SU-DHL-6 (cell line): ENCODE data around the gene PPP4R1.

ENCODE experiments used
- H2AFZ ChIP-seq: fragments of 200-600 bp; sonication (generic); 2 replicates; pipeline ENCODE4 v1.6.1; 2014; ENCODE audit warnings: low read depth, mild to moderate bottlenecking, moderate library complexity, mixed read lengths, antibody characterized with exemption, low read length; ENCODE audit not compliant: severe bottlenecking
- H3F3A ChIP-seq: fragments of 200-600 bp; shearing (Covaris generic); 2 replicates; pipeline ENCODE4 v1.6.0; 2016; ENCODE audit warnings: antibody characterized with exemption, mild to moderate bottlenecking; ENCODE audit not compliant: insufficient read depth
- H3K27ac ChIP-seq: fragments of 200-600 bp; sonication (generic); 2 replicates; pipeline ENCODE4 v1.5.1; 2016; ENCODE audit warnings: low read depth, mild to moderate bottlenecking, low read length, moderate library complexity, mixed read lengths
- H3K27me3 ChIP-seq: fragments of 200-600 bp; sonication (generic), shearing (Covaris generic); 2 replicates; pipeline ENCODE4 v1.6.0; 2014; ENCODE audit warnings: mild to moderate bottlenecking, low read length
- H3K36me3 ChIP-seq: fragments of 200-600 bp; sonication (generic); 2 replicates; pipeline ENCODE4 v1.6.1; 2014; ENCODE audit warnings: mild to moderate bottlenecking, low read length, mixed read lengths
- H3K4me2 ChIP-seq: fragments of 300-600, 200-600 bp; shearing (Covaris generic), sonication (generic); 2 replicates; pipeline ENCODE4 v1.6.0; 2014; ENCODE audit warnings: low read length, low read depth, mild to moderate bottlenecking; ENCODE audit not compliant: poor library complexity, severe bottlenecking
- H3K4me3 ChIP-seq: fragments of 200-600 bp; sonication (generic); 2 replicates; pipeline ENCODE4 v1.5.1; 2014; ENCODE audit warnings: antibody characterized with exemption, low read length, mild to moderate bottlenecking, mixed read lengths; ENCODE audit not compliant: insufficient read depth, poor library complexity, severe bottlenecking
- H3K79me2 ChIP-seq: fragments of 200-600 bp; sonication (generic); 2 replicates; pipeline ENCODE4 v1.6.1; 2014; ENCODE audit warnings: mild to moderate bottlenecking, low read length, moderate library complexity; ENCODE audit not compliant: insufficient read depth
- H3K9ac ChIP-seq: fragments of 200-600 bp; sonication (generic); 2 replicates; pipeline ENCODE4 v1.7.0; 2014; ENCODE audit warnings: mild to moderate bottlenecking, low read length
- H3K9me2 ChIP-seq: fragments of 200-600 bp; sonication (generic); replicated peaks from 2 replicates; pipeline ENCODE4 v1.6.1; 2014; ENCODE audit warnings: low read length; ENCODE audit not compliant: insufficient read depth
- H3K9me3 ChIP-seq: fragments of 200-600 bp; sonication (generic); 2 replicates; pipeline ENCODE4 v1.6.1; 2014; ENCODE audit warnings: low read length, mixed read lengths; ENCODE audit not compliant: insufficient read depth
- H4K20me1 ChIP-seq: fragments of 200-600 bp; sonication (generic); 2 replicates; pipeline ENCODE4 v1.6.1; 2014; ENCODE audit warnings: low read depth, mild to moderate bottlenecking, antibody characterized with exemption, low read length, moderate library complexity, mixed read lengths
- CTCF ChIP-seq: fragments of 200-600 bp; sonication (generic); IDR thresholded peaks from one replicate; pipeline ENCODE4 v1.5.1; 2017; ENCODE audit warnings: antibody characterized with exemption, mild to moderate bottlenecking, low read length, moderate library complexity; ENCODE audit not compliant: insufficient read depth, poor library complexity, severe bottlenecking
- EZH2phosphoT487 ChIP-seq: fragments of 200-600 bp; sonication (generic), shearing (Covaris generic); conservative IDR thresholded peaks from 2 replicates; pipeline ENCODE4 v1.6.1; 2018; ENCODE audit warnings: mild to moderate bottlenecking, antibody characterized with exemption, low read length, moderate library complexity, mixed read lengths

Gene PPP4R1

GRCh38 chr18:9542924-9543323, 71.4 kb downstream of the PPP4R1 start:
- no peak overlapping the region for H3K27ac ChIP-seq
- TF ChIP-seq CTCF (no peak), EZH2phosphoT487 (no peak)
- no peak overlapping the region for H3K4me3 ChIP-seq
- no peaks in the 10 kb centered on the region for H3K27me3 ChIP-seq
- no peaks in the 10 kb centered on the region for H3K9me2 ChIP-seq
- H3K9me3 ChIP-seq = no peaks in the 10 kb centered on the region
- H3K79me2 ChIP-seq = no peaks in the 10 kb centered on the region
- no peaks in the 10 kb centered on the region for H3F3A ChIP-seq
- no peaks in the 10 kb centered on the region for H3K36me3 ChIP-seq
- H2AFZ ChIP-seq = no peak overlapping the region
- H4K20me1 ChIP-seq = no peaks in the 10 kb centered on the region
- no peak overlapping the region for H3K4me2 ChIP-seq
- no peak overlapping the region for H3K9ac ChIP-seq

- no peaks in the 10 kb centered on the region for H3F3A ChIP-seq
- H2AFZ ChIP-seq = no peak overlapping the region
- no peak overlapping the region for H3K4me2 ChIP-seq
- no peak overlapping the region for H3K27ac ChIP-seq
- H3K27me3 ChIP-seq = no peaks in the 10 kb centered on the region
- H3K9me3 ChIP-seq = no peaks in the 10 kb centered on the region
- no peaks in the 10 kb centered on the region for H3K79me2 ChIP-seq
- no peaks in the 10 kb centered on the region for H3K36me3 ChIP-seq
- H3K9me2 ChIP-seq = no peaks in the 10 kb centered on the region
- no peak overlapping the region for H3K9ac ChIP-seq
- H4K20me1 ChIP-seq = no peaks in the 10 kb centered on the region
- no peak overlapping the region for H3K4me3 ChIP-seq
- TF ChIP-seq CTCF (no peak), EZH2phosphoT487 (no peak)
These were observed 74.4 kb downstream of the PPP4R1 start for GRCh38 chr18:9539938-9540337.

- no peak overlapping the region for H3K4me2 ChIP-seq
- no peak overlapping the region for H3K27ac ChIP-seq
- H3K9me2 ChIP-seq = no peaks in the 10 kb centered on the region
- no peak overlapping the region for H2AFZ ChIP-seq
- no peaks in the 10 kb centered on the region for H3K36me3 ChIP-seq
- H3F3A ChIP-seq = no peaks in the 10 kb centered on the region
- H3K27me3 ChIP-seq = no peaks in the 10 kb centered on the region
- H4K20me1 ChIP-seq = no peaks in the 10 kb centered on the region
- H3K9me3 ChIP-seq = no peaks in the 10 kb centered on the region
- no peaks in the 10 kb centered on the region for H3K79me2 ChIP-seq
- TF ChIP-seq CTCF (no peak), EZH2phosphoT487 (no peak)
- H3K9ac ChIP-seq = no peak overlapping the region
- no peak overlapping the region for H3K4me3 ChIP-seq
These were observed 75.1 kb downstream of the PPP4R1 start for GRCh38 chr18:9539283-9539682.

GRCh38 chr18:9537677-9538076, 76.7 kb downstream of the PPP4R1 start:
- Histone ChIP-seq H3F3A (no peaks in the 10 kb centered on the region), H3K27ac (no peak overlapping the region), H2AFZ (no peak overlapping the region), H3K79me2 (no peaks in the 10 kb centered on the region), H3K9me3 (no peaks in the 10 kb centered on the region), H3K9ac (no peak overlapping the region), H3K4me2 (no peak overlapping the region), H3K27me3 (no peaks in the 10 kb centered on the region), H3K36me3 (no peaks in the 10 kb centered on the region), H4K20me1 (no peaks in the 10 kb centered on the region), H3K9me2 (no peaks in the 10 kb centered on the region), H3K4me3 (no peak overlapping the region)
- no peak for TF ChIP-seq EZH2phosphoT487
- TF ChIP-seq CTCF = no peak
